A549 (cell line): ENCODE results near the gene BCAS3.

Source experiments
- CTCF ChIP-seq: fragments of >200 bp; sonication (Bioruptor Twin); formaldehyde crosslinking; IDR thresholded peaks from 3 replicates; pipeline ENCODE4 v1.5.1; 2016
- ESRRA ChIP-seq: fragments of 150-350 bp; IDR thresholded peaks from 2 replicates; pipeline ENCODE4 v1.6.1; 2014; ENCODE audit warnings: mild to moderate bottlenecking, low read length, borderline replicate concordance
- HDAC2 ChIP-seq: fragments of 200-600 bp; sonication (generic); IDR thresholded peaks from 2 replicates; pipeline ENCODE4 v1.6.1; 2016
- JUNB ChIP-seq: fragments of >200 bp; sonication (Bioruptor Twin); formaldehyde crosslinking; IDR thresholded peaks from 2 replicates; pipeline ENCODE4 v1.6.1; 2016
- POLR2A ChIP-seq: IDR thresholded peaks from 2 replicates; pipeline ENCODE4 v1.6.1; 2012; ENCODE audit warnings: mild to moderate bottlenecking, low read length
- RAD21 ChIP-seq, 2 experiments: fragments of >200 bp in 1 of 2; sonication (Bioruptor Twin) in 1 of 2; formaldehyde crosslinking in 1 of 2; IDR thresholded peaks in 1 of 2; conservative IDR thresholded peaks in 1 of 2; 2 replicates in 1 of 2; 3 replicates in 1 of 2; pipeline ENCODE4 v1.6.1; 2012 to 2018; ENCODE audit warnings: inconsistent platforms in 1 of 2
- REST ChIP-seq: fragments of 200-600 bp; sonication (generic); IDR thresholded peaks from 2 replicates; pipeline ENCODE4 v1.6.1; 2016; ENCODE audit warnings: antibody characterized with exemption, mild to moderate bottlenecking, moderate library complexity
- RNF2 ChIP-seq: fragments of 200-600 bp; sonication (generic); IDR thresholded peaks from 2 replicates; pipeline ENCODE4 v1.6.1; 2016; ENCODE audit warnings: low read depth, mild to moderate bottlenecking, antibody characterized with exemption, moderate library complexity, borderline replicate concordance
- SMC3 ChIP-seq: fragments of >200 bp; sonication (Bioruptor Twin); formaldehyde crosslinking; IDR thresholded peaks from 3 replicates; pipeline ENCODE4 v1.6.1; 2018; ENCODE audit warnings: inconsistent platforms
- TP53 ChIP-seq: fragments of 250-450 bp; sonication (Bioruptor Pico); IDR thresholded peaks from 2 replicates; pipeline ENCODE4 v1.5.0; 2021; ENCODE audit warnings: mild to moderate bottlenecking, moderate library complexity

GRCh38 chr17:61265397-61265796 is 587.7 kb downstream of the BCAS3 start:
- TF ChIP-seq POLR2A (no peak), ESRRA (no peak), JUNB (no peak), CTCF (no peak), SMC3 (no peak), RNF2 (no peak), REST (no peak), RAD21 (conservative IDR thresholded peaks at IDR 0.05 in 1 of 2, IDR thresholded peaks at IDR 0.05 in 1 of 2) (no peak), HDAC2 (no peak), TP53 (CRISPR knock-in tag) (no peak)
